Measurements from ENCODE around the gene HAP1.

DNA sequence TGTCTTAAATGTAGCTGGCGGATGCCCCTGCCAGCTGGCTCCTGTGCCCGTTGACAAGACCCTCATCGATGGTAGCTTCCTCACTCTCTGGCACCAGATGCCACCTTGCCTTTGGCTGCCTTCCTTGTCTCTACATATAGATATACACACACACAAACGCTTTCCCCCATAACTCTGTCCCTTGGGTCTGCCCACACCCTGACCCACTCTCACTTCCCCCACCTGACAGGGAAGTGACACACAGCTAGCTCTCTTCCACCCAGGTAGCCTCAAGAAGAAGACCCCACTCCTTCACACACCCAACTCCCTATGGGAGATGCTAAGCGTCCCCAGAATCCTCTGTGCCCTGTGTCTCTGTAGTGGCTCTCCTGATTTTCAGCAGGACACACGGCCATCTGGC lies 26.4 kb upstream of the HAP1 start:
- TF ChIP-seq POLR2A (IDR thresholded peaks at IDR 0.05; ENCODE audit: low read length) (no peak), GATA1 (IDR thresholded peaks at IDR 0.05; ENCODE audit: low read depth, low read length) (no peak)
